Measurements from ENCODE around the gene GFI1. TPM values are rescaled to one million over a fixed set of nuclear protein-coding genes. Genes with fewer than 3 reads are reported as not detected.

GFI1 gene
- total RNA-seq, 4 donors from 2014 or later: not detected

GRCh38 chr1:92447976-92448375 lies 38.7 kb downstream of the GFI1 start:
- no peak for ATAC-seq
- H3K4me1 ChIP-seq: no peaks in the 10 kb centered on the region
- H3K27ac ChIP-seq: no peak overlapping the region
- H3K9me3 ChIP-seq: no peaks in the 10 kb centered on the region
- TF ChIP-seq POLR2A (IDR thresholded peaks at IDR 0.05) (no peak), CTCF (IDR thresholded peaks at IDR 0.05 in 4 of 5, conservative IDR thresholded peaks at IDR 0.05 in 1 of 5) (no peak)
- no peak for DNase-seq
- no peak overlapping the region for H3K4me3 ChIP-seq
- intact Hi-C loops (cut with DNase I; ENCODE audit: low total_unique reads): no loop called here
- H3K27me3 ChIP-seq: no peaks in the 10 kb centered on the region
- in situ Hi-C loops (cut with MboI; ENCODE audit: low sequenced_read_pairs in 4 of 4): no loop called here
- H3K36me3 ChIP-seq: no peaks in the 10 kb centered on the region

- Histone ChIP-seq H3K4me3 (no peak overlapping the region), H3K4me1 (no peaks in the 10 kb centered on the region), H3K9me3 (no peaks in the 10 kb centered on the region), H3K27ac (no peak overlapping the region), H3K27me3 (no peaks in the 10 kb centered on the region), H3K36me3 (no peaks in the 10 kb centered on the region)
- intact Hi-C loops (cut with DNase I; ENCODE audit: low total_unique reads) (no loop called here), in situ Hi-C loops (cut with MboI; ENCODE audit: low sequenced_read_pairs in 4 of 4) (no loop called here)
- TF ChIP-seq CTCF (IDR thresholded peaks at IDR 0.05 in 4 of 5, conservative IDR thresholded peaks at IDR 0.05 in 1 of 5): no peak
- no peak for TF ChIP-seq POLR2A (IDR thresholded peaks at IDR 0.05)
- DNase-seq (no peak), ATAC-seq (no peak)
Observed at GRCh38 chr1:92447033-92447681, 39.6 kb downstream of the GFI1 start.

DNA sequence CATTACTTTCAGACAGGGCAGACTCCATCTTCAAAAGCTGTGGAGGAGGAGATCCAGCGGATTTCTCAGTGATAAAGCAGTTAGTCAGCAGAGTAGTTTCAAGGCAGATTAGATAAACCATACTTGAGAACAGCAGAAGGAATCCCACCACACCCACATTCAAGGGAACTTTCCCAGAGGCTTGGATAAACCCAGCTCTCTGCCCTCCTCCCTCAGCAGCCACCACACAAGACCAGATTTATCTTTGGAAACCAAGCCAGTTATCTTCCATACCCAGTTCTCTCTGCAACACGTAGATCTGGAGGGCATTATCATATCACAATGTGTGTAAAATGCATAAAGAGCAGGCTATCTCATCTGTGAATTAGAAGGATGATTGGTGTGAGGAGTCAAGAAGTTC lies 40.2 kb downstream of the GFI1 start:
- no peaks in the 10 kb centered on the region for H3K27me3 ChIP-seq
- ATAC-seq (no peak), DNase-seq (no peak)
- H3K27ac ChIP-seq: no peak overlapping the region
- intact Hi-C loops (cut with DNase I; ENCODE audit: low total_unique reads): no loop called here
- no peak for TF ChIP-seq POLR2A (IDR thresholded peaks at IDR 0.05)
- no peak for TF ChIP-seq CTCF (IDR thresholded peaks at IDR 0.05 in 4 of 5, conservative IDR thresholded peaks at IDR 0.05 in 1 of 5)
- no peak overlapping the region for H3K4me3 ChIP-seq
- no peaks in the 10 kb centered on the region for H3K36me3 ChIP-seq
- H3K9me3 ChIP-seq: no peaks in the 10 kb centered on the region
- in situ Hi-C loops (cut with MboI; ENCODE audit: low sequenced_read_pairs in 4 of 4): no loop called here
- no peaks in the 10 kb centered on the region for H3K4me1 ChIP-seq

- Histone ChIP-seq H3K9me3 (no peaks in the 10 kb centered on the region), H3K36me3 (no peaks in the 10 kb centered on the region), H3K27ac (no peak overlapping the region), H3K4me1 (no peaks in the 10 kb centered on the region), H3K27me3 (no peaks in the 10 kb centered on the region), H3K4me3 (no peak overlapping the region)
- no peak for DNase-seq
- no peak for ATAC-seq
- in situ Hi-C loops (cut with MboI; ENCODE audit: low sequenced_read_pairs in 4 of 4) (no loop called here), intact Hi-C loops (cut with DNase I; ENCODE audit: low total_unique reads) (no loop called here)
- no peak for TF ChIP-seq CTCF (IDR thresholded peaks at IDR 0.05 in 4 of 5, conservative IDR thresholded peaks at IDR 0.05 in 1 of 5)
- TF ChIP-seq POLR2A (IDR thresholded peaks at IDR 0.05): no peak
Observed at GRCh38 chr1:92445865-92446264, 40.9 kb downstream of the GFI1 start.

- H3K9me3 ChIP-seq: no peaks in the 10 kb centered on the region
- no peaks in the 10 kb centered on the region for H3K4me1 ChIP-seq
- in situ Hi-C loops (cut with MboI; ENCODE audit: low sequenced_read_pairs in 4 of 4): no loop called here
- H3K27ac ChIP-seq: no peak overlapping the region
- no peaks in the 10 kb centered on the region for H3K36me3 ChIP-seq
- ATAC-seq (no peak), DNase-seq (no peak)
- H3K4me3 ChIP-seq: no peak overlapping the region
- no peaks in the 10 kb centered on the region for H3K27me3 ChIP-seq
- TF ChIP-seq CTCF (IDR thresholded peaks at IDR 0.05 in 4 of 5, conservative IDR thresholded peaks at IDR 0.05 in 1 of 5): no peak
- TF ChIP-seq POLR2A (IDR thresholded peaks at IDR 0.05): no peak
- intact Hi-C loops (cut with DNase I; ENCODE audit: low total_unique reads): no loop called here
Observed at GRCh38 chr1:92444351-92444750, 42.4 kb downstream of the GFI1 start.

Measured in gastrocnemius medialis (tissue), 4 donors.